Measurements from ENCODE around the gene FHOD3. TPM values are rescaled to one million over a fixed set of nuclear protein-coding genes. Genes with fewer than 3 reads are reported as not detected.

The FHOD3 gene
- total RNA-seq, 1 experiment from 2014 or later, result 10.6 TPM

GRCh38 chr18:36465276-36465675, 167.8 kb downstream of the FHOD3 start:
- BruUV-seq (replicated peaks), result no TSS peak
- TF ChIP-seq EZH2 (IDR thresholded peaks at IDR 0.05; ENCODE audit: low read depth), result no peak
- TF ChIP-seq CTCF (conservative IDR thresholded peaks at IDR 0.05), result no peak
- ChIA-PET CTCF (no interaction called here), POLR2A (ENCODE audit: unreplicated experiment) (no interaction called here)
- Histone ChIP-seq H3K79me2 (ENCODE audit: low read depth) (no peaks in the 10 kb centered on the region), H3K4me2 (no peak overlapping the region), H3K9me3 (ENCODE audit: insufficient read depth, low read depth) (no peaks in the 10 kb centered on the region), H3K36me3 (ENCODE audit: low read depth) (no peaks in the 10 kb centered on the region), H3K27ac (no peak overlapping the region), H3K9me2 (ENCODE audit: insufficient read depth) (no peaks in the 10 kb centered on the region), H3F3A (ENCODE audit: insufficient read depth, low read depth) (no peaks in the 10 kb centered on the region), H3K4me3 (no peak overlapping the region), H2AFZ (no peak overlapping the region), H3K27me3 (ENCODE audit: insufficient read depth, low read depth) (no peaks in the 10 kb centered on the region), H4K20me1 (ENCODE audit: insufficient read depth) (no peaks in the 10 kb centered on the region), H3K4me1 (replicated peaks; ENCODE audit: insufficient read depth) (no peaks in the 10 kb centered on the region)
- DNase-seq, result no peak
- intact Hi-C loops (cut with micrococcal nuclease; ENCODE audit: unreplicated experiment), result no loop called here

- no TSS peak for BruUV-seq (replicated peaks)
- Histone ChIP-seq H3K27me3 (ENCODE audit: insufficient read depth, low read depth) (no peaks in the 10 kb centered on the region), H4K20me1 (ENCODE audit: insufficient read depth) (no peaks in the 10 kb centered on the region), H3K9me2 (ENCODE audit: insufficient read depth) (no peaks in the 10 kb centered on the region), H3K4me3 (no peak overlapping the region), H3F3A (ENCODE audit: insufficient read depth, low read depth) (no peaks in the 10 kb centered on the region), H3K79me2 (ENCODE audit: low read depth) (no peaks in the 10 kb centered on the region), H3K9me3 (ENCODE audit: insufficient read depth, low read depth) (no peaks in the 10 kb centered on the region), H2AFZ (no peak overlapping the region), H3K36me3 (ENCODE audit: low read depth) (no peaks in the 10 kb centered on the region), H3K4me1 (replicated peaks; ENCODE audit: insufficient read depth) (no peaks in the 10 kb centered on the region), H3K4me2 (no peak overlapping the region), H3K27ac (no peak overlapping the region)
- TF ChIP-seq EZH2 (IDR thresholded peaks at IDR 0.05; ENCODE audit: low read depth) (no peak), CTCF (conservative IDR thresholded peaks at IDR 0.05) (no peak)
- DNase-seq, result no peak
- POLR2A ChIA-PET (ENCODE audit: unreplicated experiment), result no interaction called here
- intact Hi-C loops (cut with micrococcal nuclease; ENCODE audit: unreplicated experiment), result no loop called here
- CTCF ChIA-PET, result no interaction called here
Observed at GRCh38 chr18:36465970-36466369, 168.5 kb downstream of the FHOD3 start.

- Histone ChIP-seq H3K4me3 (no peak overlapping the region), H3K79me2 (ENCODE audit: low read depth) (no peaks in the 10 kb centered on the region), H3K27ac (no peak overlapping the region), H3K36me3 (ENCODE audit: low read depth) (no peaks in the 10 kb centered on the region), H4K20me1 (ENCODE audit: insufficient read depth) (no peaks in the 10 kb centered on the region), H3K4me2 (no peak overlapping the region), H3K9me2 (ENCODE audit: insufficient read depth) (no peaks in the 10 kb centered on the region), H3K9me3 (ENCODE audit: insufficient read depth, low read depth) (no peaks in the 10 kb centered on the region), H2AFZ (no peak overlapping the region), H3K4me1 (replicated peaks; ENCODE audit: insufficient read depth) (no peaks in the 10 kb centered on the region), H3F3A (ENCODE audit: insufficient read depth, low read depth) (no peaks in the 10 kb centered on the region), H3K27me3 (ENCODE audit: insufficient read depth, low read depth) (no peaks in the 10 kb centered on the region)
- no peak for TF ChIP-seq CTCF (conservative IDR thresholded peaks at IDR 0.05)
- TF ChIP-seq EZH2 (IDR thresholded peaks at IDR 0.05; ENCODE audit: low read depth), result no peak
- ChIA-PET CTCF (no interaction called here), POLR2A (ENCODE audit: unreplicated experiment) (no interaction called here)
- intact Hi-C loops (cut with micrococcal nuclease; ENCODE audit: unreplicated experiment), result no loop called here
- no TSS peak for BruUV-seq (replicated peaks)
- DNase-seq, result no peak
Observed at GRCh38 chr18:36467614-36468013, 170.1 kb downstream of the FHOD3 start.

Data from PC-9 (cell line).